CD4-positive, CD25-positive, alpha-beta regulatory T cell (primary cell): ENCODE results near the gene CTAGE1. TPM values are rescaled to one million over a fixed set of nuclear protein-coding genes. Genes with fewer than 3 reads are reported as not detected.

ENCODE experiments used
- ATAC-seq, 2 donors: fragments of 150-1000 bp; cut with Tn5 transposase; one replicate each; pipeline ENCODE4 v1.10.0; 2021; ENCODE audit warnings: low read depth in 2 of 2, moderate number of reproducible peaks in 2 of 2, moderate library complexity in 1 of 2
- DNase-seq, 3 donors: peaks; one replicate each; pipeline versions ENCODE4 v3.0.0 to v3.0.0-alpha.2; 2012 to 2022; ENCODE audit warnings: mixed read lengths in 1 of 3
- H3K27ac ChIP-seq: one replicate; pipeline ENCODE4 v1.7.0; 2013; ENCODE audit warnings: mild to moderate bottlenecking, low read length; ENCODE audit not compliant: insufficient read depth, poor library complexity, severe bottlenecking
- H3K27me3 ChIP-seq: one replicate; pipeline ENCODE4 v1.7.0; 2013; ENCODE audit warnings: low read length; ENCODE audit not compliant: control insufficient read depth, insufficient read depth
- H3K36me3 ChIP-seq: one replicate; pipeline ENCODE4 v1.7.0; 2013; ENCODE audit warnings: mild to moderate bottlenecking, low read length, moderate library complexity; ENCODE audit not compliant: control insufficient read depth, insufficient read depth
- H3K4me1 ChIP-seq: 2 replicates; pipeline ENCODE4 v1.7.0; 2013; ENCODE audit warnings: mild to moderate bottlenecking, low read length; ENCODE audit not compliant: insufficient read depth, control insufficient read depth, poor library complexity, severe bottlenecking
- H3K4me3 ChIP-seq: one replicate; pipeline ENCODE4 v1.7.0; 2013; ENCODE audit warnings: low read depth, mild to moderate bottlenecking, low read length, moderate library complexity
- H3K9me3 ChIP-seq, 2 experiments: 1 replicate in 1 of 2; 2 replicates in 1 of 2; pipeline ENCODE4 v1.7.0; 2013; ENCODE audit warnings: low read length in 2 of 2, mild to moderate bottlenecking in 1 of 2, moderate library complexity in 1 of 2; ENCODE audit not compliant: control insufficient read depth in 2 of 2
- H3K27ac Mint-ChIP-seq, 3 donors: one replicate each; pipeline ENCODE4 v1.8.0; 2020 to 2022; ENCODE audit warnings: mild to moderate bottlenecking in 3 of 3, mixed read lengths in 3 of 3, moderate library complexity in 2 of 3
- H3K27me3 Mint-ChIP-seq: one replicate; pipeline ENCODE4 v1.8.0; 2022; ENCODE audit warnings: mild to moderate bottlenecking, mixed read lengths
- H3K36me3 Mint-ChIP-seq: one replicate; pipeline ENCODE4 v1.8.0; 2020; ENCODE audit warnings: mixed read lengths
- H3K4me1 Mint-ChIP-seq, 4 donors: one replicate each; pipeline ENCODE4 v1.8.0; 2020 to 2022; ENCODE audit warnings: mixed read lengths in 4 of 4, mild to moderate bottlenecking in 1 of 4
- H3K4me3 Mint-ChIP-seq, 4 donors: one replicate each; pipeline ENCODE4 v1.8.0; 2020 to 2022; ENCODE audit warnings: mild to moderate bottlenecking in 4 of 4, mixed read lengths in 4 of 4, moderate library complexity in 3 of 4
- H3K9me3 Mint-ChIP-seq, 7 donors: one replicate each; pipeline ENCODE4 v1.8.0; 2020 to 2022; ENCODE audit warnings: mixed read lengths in 7 of 7, mild to moderate bottlenecking in 3 of 7, moderate library complexity in 2 of 7
- polyA plus RNA-seq, 4 donors: library from polyadenylated mRNA; unstranded; fragments of 300-500 nt; fragmentation: Illumina TruSeq; gene quantifications; one replicate each; pipeline ENCODE4 v1.2.3, GENCODE V29; 2021
- total RNA-seq: library from RNA; stranded (reverse); gene quantifications from one replicate; pipeline ENCODE4 v1.2.3, GENCODE V29; 2022

CTAGE1 gene
- total and polyA plus RNA-seq, 5 donors from 2014 or later: not detected

DNA sequence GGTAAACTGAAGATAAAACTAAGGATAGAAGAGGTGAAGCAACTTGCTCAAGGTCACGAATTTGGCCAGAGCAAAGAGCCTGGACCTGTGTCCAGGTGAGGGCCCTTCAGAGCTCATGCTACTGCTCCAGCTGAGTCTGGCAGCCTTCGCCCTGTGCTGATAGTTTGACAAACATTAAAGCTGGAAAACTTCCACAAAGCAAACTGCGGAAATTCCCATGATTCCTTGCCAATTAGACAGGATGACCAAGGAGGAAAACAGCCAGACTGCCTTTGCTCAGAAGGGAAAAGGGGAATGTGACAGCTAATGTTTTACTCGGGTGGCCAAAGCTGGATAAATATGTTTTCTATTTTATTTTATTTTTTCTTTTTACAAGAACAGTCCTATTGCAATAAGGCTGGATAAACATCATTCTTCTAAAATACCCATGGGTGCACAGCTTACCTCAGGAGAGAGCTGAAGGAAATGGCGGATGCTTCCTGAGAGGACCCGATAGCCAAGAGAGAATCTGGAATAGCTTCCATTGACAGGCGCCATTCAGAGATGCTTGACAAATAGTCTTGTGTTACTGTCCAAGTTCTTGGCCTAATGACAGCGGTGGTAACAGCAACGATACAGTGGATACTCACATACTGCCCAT lies 5.3 kb upstream of the CTAGE1 start:
- H3K4me3 Mint-ChIP-seq: no peak overlapping the region

DNA sequence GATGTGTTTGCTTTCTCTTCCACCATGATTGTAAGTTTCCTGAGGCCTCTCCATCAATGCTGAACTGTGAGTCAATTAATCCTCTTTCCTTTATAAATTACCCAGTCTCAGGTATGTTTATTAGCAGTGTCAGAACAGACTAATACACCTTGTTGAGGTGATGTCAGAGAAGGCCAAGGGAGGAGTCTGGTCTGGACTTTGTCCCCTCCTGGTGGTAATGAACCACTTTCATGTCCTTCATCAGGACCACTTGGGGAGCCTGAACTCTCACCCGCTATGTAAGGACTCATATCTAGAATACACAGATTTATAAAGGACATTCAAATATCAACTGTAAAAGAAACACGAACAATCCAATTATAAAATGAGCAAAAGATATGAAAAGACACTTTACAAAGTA lies 2.9 kb upstream of the CTAGE1 start:
- peaks cover 0 to 3% of the 10 kb centered on the region in 2 experiments for H3K9me3 ChIP-seq
- ATAC-seq: no peak
- Mint-ChIP-seq H3K4me3 (no peak overlapping the region), H3K4me1 (no peaks in the 10 kb centered on the region), H3K27me3 (no peaks in the 10 kb centered on the region), H3K9me3 (peaks cover 0 to 4% (median 4%) of the 10 kb centered on the region in 7 donors), H3K27ac (no peak overlapping the region), H3K36me3 (no peaks in the 10 kb centered on the region)
- no peak overlapping the region for H3K4me3 ChIP-seq
- no peaks in the 10 kb centered on the region for H3K27me3 ChIP-seq
- H3K4me1 ChIP-seq: no peaks in the 10 kb centered on the region
- no peak for DNase-seq
- no peak overlapping the region for H3K27ac ChIP-seq
- H3K36me3 ChIP-seq: no peaks in the 10 kb centered on the region

More for the DNA sequence above, 5.3 kb upstream of the CTAGE1 start:
- Mint-ChIP-seq H3K36me3 (no peaks in the 10 kb centered on the region), H3K27ac (no peak overlapping the region), H3K27me3 (no peaks in the 10 kb centered on the region), H3K4me1 (no peaks in the 10 kb centered on the region), H3K9me3 (peaks cover 0 to 4% (median 2%) of the 10 kb centered on the region in 7 donors)
- Histone ChIP-seq H3K36me3 (no peaks in the 10 kb centered on the region), H3K27ac (no peak overlapping the region), H3K4me3 (no peak overlapping the region), H3K27me3 (no peaks in the 10 kb centered on the region), H3K9me3 (peaks cover 0 to 3% of the 10 kb centered on the region in 2 experiments), H3K4me1 (no peaks in the 10 kb centered on the region)
- DNase-seq (no peak), ATAC-seq (no peak)

DNA sequence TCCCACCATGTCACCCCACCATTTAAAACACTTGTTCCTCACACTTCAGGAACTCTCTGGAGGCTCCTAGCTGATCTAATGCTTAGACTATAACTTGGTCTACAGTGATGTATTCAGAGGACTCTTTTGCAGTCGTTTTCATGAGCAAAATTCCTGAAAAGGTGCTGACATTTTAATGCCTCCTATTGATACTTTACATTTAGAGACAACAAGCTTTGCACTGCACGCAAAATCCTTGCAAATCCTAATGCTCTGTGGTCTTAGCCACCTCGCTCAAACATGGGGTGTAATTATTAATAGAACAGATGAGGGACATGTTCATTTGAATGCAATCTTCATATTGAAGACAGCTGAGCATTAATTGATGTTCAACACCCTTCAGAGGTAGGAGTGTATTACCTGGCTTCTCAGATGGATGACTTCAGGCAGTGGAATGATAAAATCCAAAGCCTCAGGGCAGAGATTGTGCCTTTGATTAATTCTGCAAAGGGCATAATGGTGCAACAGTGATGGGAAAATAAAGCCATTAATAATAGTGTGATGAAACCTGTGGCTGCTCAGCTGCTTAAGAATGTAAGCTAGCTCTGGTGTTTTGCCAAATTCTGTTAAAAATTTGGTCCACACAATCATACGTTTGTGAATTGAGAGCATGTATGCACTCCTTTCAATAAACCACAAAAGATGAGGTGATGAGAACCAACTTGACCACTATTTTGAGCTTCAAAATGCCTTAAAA lies 5.4 kb downstream of the CTAGE1 start:
- Mint-ChIP-seq H3K36me3 (no peaks in the 10 kb centered on the region), H3K9me3 (peaks cover 0 to 6% (median 5%) of the 10 kb centered on the region in 7 donors), H3K27me3 (no peaks in the 10 kb centered on the region), H3K4me1 (no peaks in the 10 kb centered on the region), H3K27ac (no peak overlapping the region), H3K4me3 (no peak overlapping the region)
- Histone ChIP-seq H3K9me3 (no peaks in the 10 kb centered on the region), H3K27me3 (no peaks in the 10 kb centered on the region), H3K36me3 (no peaks in the 10 kb centered on the region), H3K27ac (no peak overlapping the region), H3K4me3 (no peak overlapping the region), H3K4me1 (no peaks in the 10 kb centered on the region)
- DNase-seq (no peak), ATAC-seq (no peak)

GRCh38 chr18:22411446-22411845 lies 6.3 kb downstream of the CTAGE1 start:
- Mint-ChIP-seq H3K9me3 (peaks cover 0 to 7% (median 4%) of the 10 kb centered on the region in 7 donors), H3K36me3 (no peaks in the 10 kb centered on the region), H3K4me1 (no peaks in the 10 kb centered on the region), H3K4me3 (no peak overlapping the region), H3K27me3 (no peaks in the 10 kb centered on the region), H3K27ac (no peak overlapping the region)
- DNase-seq (no peak), ATAC-seq (no peak)
- Histone ChIP-seq H3K9me3 (no peaks in the 10 kb centered on the region), H3K27me3 (no peaks in the 10 kb centered on the region), H3K36me3 (no peaks in the 10 kb centered on the region), H3K27ac (no peak overlapping the region), H3K4me3 (no peak overlapping the region), H3K4me1 (no peaks in the 10 kb centered on the region)

- Mint-ChIP-seq H3K4me1 (no peaks in the 10 kb centered on the region), H3K4me3 (no peak overlapping the region), H3K9me3 (peaks cover 0 to 9% (median 4%) of the 10 kb centered on the region in 7 donors), H3K27ac (no peak overlapping the region), H3K36me3 (no peaks in the 10 kb centered on the region), H3K27me3 (no peaks in the 10 kb centered on the region)
- H3K36me3 ChIP-seq: no peaks in the 10 kb centered on the region
- DNase-seq (no peak), ATAC-seq (no peak)
- H3K9me3 ChIP-seq: no peaks in the 10 kb centered on the region
- no peak overlapping the region for H3K27ac ChIP-seq
- H3K27me3 ChIP-seq: no peaks in the 10 kb centered on the region
- no peak overlapping the region for H3K4me3 ChIP-seq
- no peaks in the 10 kb centered on the region for H3K4me1 ChIP-seq
Observed at GRCh38 chr18:22410126-22410525, 7.6 kb downstream of the CTAGE1 start.

DNA sequence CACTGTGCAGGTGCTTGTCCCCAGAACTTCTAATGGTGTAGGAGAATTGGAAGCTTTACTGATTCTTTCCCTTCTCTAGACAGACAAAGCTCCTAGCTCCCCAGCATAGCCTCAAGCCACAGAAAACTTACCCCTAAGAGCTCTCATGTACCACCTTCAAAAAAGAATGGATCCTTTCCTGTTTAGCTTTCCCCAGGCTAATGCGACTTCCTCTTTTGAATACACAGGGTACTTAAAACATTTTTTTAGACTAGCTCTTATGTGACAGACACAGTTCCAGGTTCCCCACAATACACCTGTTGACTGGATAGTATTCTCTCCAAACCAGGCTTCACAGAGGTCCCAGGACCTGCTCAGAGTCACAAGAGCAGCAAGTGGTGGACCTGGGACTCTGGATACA lies 8.3 kb downstream of the CTAGE1 start:
- DNase-seq (no peak), ATAC-seq (no peak)
- H3K4me3 Mint-ChIP-seq: no peak overlapping the region
- peaks cover 0 to 15% (median 4%) of the 10 kb centered on the region in 7 donors for H3K9me3 Mint-ChIP-seq
- H3K27ac Mint-ChIP-seq: no peak overlapping the region
- Histone ChIP-seq H3K9me3 (no peaks in the 10 kb centered on the region), H3K27ac (no peak overlapping the region), H3K27me3 (no peaks in the 10 kb centered on the region), H3K4me3 (no peak overlapping the region), H3K36me3 (no peaks in the 10 kb centered on the region), H3K4me1 (no peaks in the 10 kb centered on the region)
- no peaks in the 10 kb centered on the region for H3K36me3 Mint-ChIP-seq
- no peaks in the 10 kb centered on the region for H3K4me1 Mint-ChIP-seq
- no peaks in the 10 kb centered on the region for H3K27me3 Mint-ChIP-seq

- Mint-ChIP-seq H3K27me3 (no peaks in the 10 kb centered on the region), H3K27ac (no peak overlapping the region), H3K9me3 (peaks cover 0 to 20% (median 2%) of the 10 kb centered on the region in 7 donors), H3K4me1 (no peaks in the 10 kb centered on the region), H3K36me3 (no peaks in the 10 kb centered on the region), H3K4me3 (no peak overlapping the region)
- Histone ChIP-seq H3K27me3 (no peaks in the 10 kb centered on the region), H3K9me3 (no peaks in the 10 kb centered on the region), H3K36me3 (no peaks in the 10 kb centered on the region), H3K27ac (no peak overlapping the region), H3K4me1 (no peaks in the 10 kb centered on the region), H3K4me3 (no peak overlapping the region)
- ATAC-seq: no peak
- DNase-seq: no peak
Observed at GRCh38 chr18:22408059-22408458, 9.7 kb downstream of the CTAGE1 start.

DNA sequence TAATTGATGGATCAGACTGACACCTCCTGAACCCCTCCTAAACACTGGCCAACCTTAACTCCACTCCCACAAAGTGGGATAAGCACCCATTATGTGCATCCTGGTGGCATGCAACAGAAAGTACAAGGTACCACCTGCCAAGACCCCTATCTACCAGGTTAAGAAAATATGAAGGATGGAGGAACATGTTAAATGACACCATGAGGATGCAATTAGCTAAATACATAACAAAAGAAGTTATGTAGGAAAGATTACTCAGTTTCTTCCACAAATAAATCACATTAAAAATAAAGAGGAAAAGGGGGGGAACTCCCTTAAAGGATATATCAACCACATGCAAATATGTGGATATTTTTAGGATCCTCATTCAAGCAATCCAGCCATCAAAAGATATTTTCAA lies 12.6 kb downstream of the CTAGE1 start:
- ATAC-seq (no peak), DNase-seq (no peak)
- Histone ChIP-seq H3K36me3 (no peaks in the 10 kb centered on the region), H3K4me3 (no peak overlapping the region), H3K27me3 (no peaks in the 10 kb centered on the region), H3K4me1 (no peaks in the 10 kb centered on the region), H3K9me3 (no peaks in the 10 kb centered on the region), H3K27ac (no peak overlapping the region)
- no peaks in the 10 kb centered on the region for H3K36me3 Mint-ChIP-seq
- no peak overlapping the region for H3K27ac Mint-ChIP-seq
- H3K9me3 Mint-ChIP-seq: peaks cover 0 to 20% (median 1%) of the 10 kb centered on the region in 7 donors
- no peaks in the 10 kb centered on the region for H3K4me1 Mint-ChIP-seq
- no peak overlapping the region for H3K4me3 Mint-ChIP-seq
- no peaks in the 10 kb centered on the region for H3K27me3 Mint-ChIP-seq
